ENCODE results near the gene SLC35B1. TPM values are rescaled to one million over a fixed set of nuclear protein-coding genes. Genes with fewer than 3 reads are reported as not detected.
"Not testable (repeated sequence)": the region's sequence is repeated elsewhere in the genome, so short reads cannot be mapped to it uniquely, and the experiment has no call there.

The SLC35B1 gene
- total RNA-seq, 2 donors from 2014 or later: 29.1 to 60.9 TPM

GRCh38 chr17:49677933-49678847, 29.6 kb downstream of the SLC35B1 start, which contains the start of gene SPOP:
TSS of gene SPOP (minus strand) at chr17:49678097. CDS start at chr17:49622810, 55,287 bp downstream.
- Mint-ChIP-seq H3K4me3 (peak within 1 kb of the TSS; percentile 86), H3K36me3 (ENCODE audit: low read depth) (peaks cover 51% of the 10 kb centered on the region), H3K4me1 (peaks cover 37% of the 10 kb centered on the region), H3K9me3 (peaks cover 4% of the 10 kb centered on the region), H3K27me3 (no peaks in the 10 kb centered on the region), H3K27ac (peak within 1 kb of the TSS; percentile 97)
- peak; percentile 96 for ATAC-seq (replicated peaks)

- H3K27me3 Mint-ChIP-seq: no peaks in the 10 kb centered on the region
- H3K36me3 Mint-ChIP-seq (ENCODE audit: low read depth): peaks cover 58% of the 10 kb centered on the region
- H3K27ac Mint-ChIP-seq: peak overlapping the region; percentile 97
- H3K4me1 Mint-ChIP-seq: peaks cover 37% of the 10 kb centered on the region
- H3K9me3 Mint-ChIP-seq: peaks cover 4% of the 10 kb centered on the region
- peak; percentile 68 for ATAC-seq (replicated peaks)
- H3K4me3 Mint-ChIP-seq: peak overlapping the region; percentile 86
Measured at GRCh38 chr17:49677134-49677932, 30.4 kb downstream of the SLC35B1 start.

GRCh38 chr17:49676276-49676868, 31.4 kb downstream of the SLC35B1 start:
- no peaks in the 10 kb centered on the region for H3K27me3 Mint-ChIP-seq
- H3K9me3 Mint-ChIP-seq: peaks cover 4% of the 10 kb centered on the region
- H3K36me3 Mint-ChIP-seq (ENCODE audit: low read depth): peaks cover 63% of the 10 kb centered on the region
- peak overlapping the region; percentile 97 for H3K27ac Mint-ChIP-seq
- peaks cover 42% of the 10 kb centered on the region for H3K4me1 Mint-ChIP-seq
- peak overlapping the region; percentile 86 for H3K4me3 Mint-ChIP-seq
- ATAC-seq (replicated peaks): peak; percentile 18

DNA sequence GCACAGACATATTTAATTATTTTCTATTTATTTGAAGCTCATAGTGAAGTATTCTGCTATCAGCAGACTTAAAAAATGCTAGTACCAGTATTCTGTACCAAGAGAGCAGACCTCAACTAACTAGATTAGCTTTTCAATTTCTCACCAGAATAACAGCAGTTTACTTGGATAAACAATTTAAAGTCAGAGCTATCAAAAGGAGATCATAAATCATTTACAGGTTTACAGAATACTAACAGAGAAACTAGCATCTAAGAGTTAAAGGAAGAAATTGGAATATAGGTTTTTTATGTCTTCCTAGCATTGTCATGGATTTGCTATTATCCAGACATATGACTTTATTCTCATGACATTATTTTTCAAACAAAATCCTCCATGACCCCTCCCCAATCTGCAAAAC, 33.3 kb downstream of the SLC35B1 start:
- no peak for ATAC-seq (replicated peaks)
- peak overlapping the region; percentile 97 for H3K27ac Mint-ChIP-seq
- H3K4me3 Mint-ChIP-seq: peak overlapping the region; percentile 86
- peaks cover 76% of the 10 kb centered on the region for H3K36me3 Mint-ChIP-seq (ENCODE audit: low read depth)
- H3K4me1 Mint-ChIP-seq: peaks cover 50% of the 10 kb centered on the region
- peaks cover 4% of the 10 kb centered on the region for H3K9me3 Mint-ChIP-seq
- H3K27me3 Mint-ChIP-seq: no peaks in the 10 kb centered on the region

GRCh38 chr17:49673679-49674078, 34.1 kb downstream of the SLC35B1 start:
- ATAC-seq (replicated peaks); H3K9me3 Mint-ChIP-seq; H3K27ac Mint-ChIP-seq; H3K27me3 Mint-ChIP-seq; H3K4me3 Mint-ChIP-seq: not testable (repeated sequence)
- Mint-ChIP-seq H3K4me1 (peaks cover 50% of the 10 kb centered on the region), H3K36me3 (ENCODE audit: low read depth) (peaks cover 76% of the 10 kb centered on the region)

DNA sequence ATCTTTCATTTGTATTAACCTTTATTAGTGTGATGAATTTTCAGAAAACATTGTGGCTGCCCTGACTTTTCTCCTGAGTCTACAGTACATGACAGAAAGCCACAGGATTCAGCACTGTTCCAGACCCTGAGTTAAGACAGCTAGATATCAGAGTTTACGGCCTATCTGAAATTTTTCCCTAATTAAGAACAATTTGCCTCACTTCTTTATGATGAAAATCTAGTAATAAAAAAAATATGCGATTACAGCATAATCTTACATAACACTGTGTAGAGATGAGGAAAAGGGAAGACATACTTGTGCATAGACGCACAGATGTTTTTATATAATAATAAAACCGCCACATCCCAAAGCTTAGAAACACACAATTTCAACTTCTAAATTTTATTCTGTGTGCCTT, 37.1 kb downstream of the SLC35B1 start:
- Mint-ChIP-seq H3K9me3 (no peaks in the 10 kb centered on the region), H3K36me3 (ENCODE audit: low read depth) (peaks cover 72% of the 10 kb centered on the region), H3K4me1 (peaks cover 25% of the 10 kb centered on the region), H3K27me3 (no peaks in the 10 kb centered on the region), H3K4me3 (no peak overlapping the region), H3K27ac (peak overlapping the region; percentile 69)
- no peak for ATAC-seq (replicated peaks)

DNA sequence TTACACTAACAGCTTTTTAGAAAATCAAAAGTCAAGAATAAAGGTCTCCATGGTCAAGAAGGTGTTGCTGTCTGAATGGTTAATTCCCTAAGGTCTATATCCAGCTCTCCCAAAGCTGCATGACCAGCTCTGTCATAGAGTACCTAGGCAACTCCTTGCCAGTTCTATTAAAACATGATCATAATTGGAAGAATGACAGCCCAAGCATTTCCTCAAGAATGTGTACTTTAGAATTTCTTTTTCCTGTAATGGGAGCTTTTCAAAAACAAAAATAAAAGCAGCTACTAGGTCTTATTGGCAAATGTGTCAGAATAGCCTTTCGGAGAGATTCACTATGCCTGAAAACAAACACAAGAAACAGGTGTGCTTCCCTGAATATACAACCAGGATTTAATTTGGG, 37.8 kb downstream of the SLC35B1 start:
- no peak overlapping the region for H3K4me3 Mint-ChIP-seq
- H3K9me3 Mint-ChIP-seq: no peaks in the 10 kb centered on the region

DNA sequence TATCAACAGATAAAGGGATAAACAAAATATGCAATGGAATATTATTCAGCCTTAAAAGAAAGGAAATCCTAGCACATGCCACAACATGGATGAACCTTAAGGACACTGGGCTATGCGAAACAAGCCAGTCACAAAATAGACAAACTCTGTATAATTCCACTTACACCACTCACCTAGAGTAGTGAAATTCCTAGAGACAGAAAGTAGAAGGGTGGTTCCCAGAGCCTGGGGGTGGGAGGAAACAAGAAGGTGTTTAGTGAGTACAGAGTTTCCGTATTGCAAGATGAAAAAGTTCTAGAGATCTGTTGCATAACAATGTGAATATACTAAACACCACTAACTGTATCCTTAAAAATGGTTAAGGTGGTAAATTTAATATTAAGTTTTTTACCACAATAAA, 39.9 kb downstream of the SLC35B1 start:
- H3K4me3 Mint-ChIP-seq: no peak overlapping the region
- no peak overlapping the region for H3K27ac Mint-ChIP-seq
- no peak for ATAC-seq (replicated peaks)
- H3K27me3 Mint-ChIP-seq: no peaks in the 10 kb centered on the region
- peaks cover 68% of the 10 kb centered on the region for H3K36me3 Mint-ChIP-seq (ENCODE audit: low read depth)
- peaks cover 18% of the 10 kb centered on the region for H3K4me1 Mint-ChIP-seq
- no peaks in the 10 kb centered on the region for H3K9me3 Mint-ChIP-seq

More for the DNA sequence above, 37.8 kb downstream of the SLC35B1 start:
- no peaks in the 10 kb centered on the region for H3K27me3 Mint-ChIP-seq
- H3K36me3 Mint-ChIP-seq (ENCODE audit: low read depth): peaks cover 70% of the 10 kb centered on the region
- peaks cover 21% of the 10 kb centered on the region for H3K4me1 Mint-ChIP-seq
- peak overlapping the region; percentile 69 for H3K27ac Mint-ChIP-seq
- ATAC-seq (replicated peaks): no peak

GRCh38 chr17:49664706-49665211, 43.0 kb downstream of the SLC35B1 start:
- Mint-ChIP-seq H3K4me1 (peaks cover 19% of the 10 kb centered on the region), H3K9me3 (no peaks in the 10 kb centered on the region), H3K4me3 (no peak overlapping the region), H3K36me3 (ENCODE audit: low read depth) (peaks cover 67% of the 10 kb centered on the region), H3K27me3 (no peaks in the 10 kb centered on the region), H3K27ac (peak overlapping the region; percentile 3)
- ATAC-seq (replicated peaks): no peak

- Mint-ChIP-seq H3K36me3 (ENCODE audit: low read depth) (peaks cover 69% of the 10 kb centered on the region), H3K27ac (peak overlapping the region; percentile 67), H3K4me1 (peaks cover 37% of the 10 kb centered on the region), H3K4me3 (peak overlapping the region; percentile 44), H3K27me3 (no peaks in the 10 kb centered on the region), H3K9me3 (no peaks in the 10 kb centered on the region)
- ATAC-seq (replicated peaks): peak; percentile 48
Measured at GRCh38 chr17:49659661-49660382, 47.9 kb downstream of the SLC35B1 start.

GRCh38 chr17:49656247-49656646, 51.5 kb downstream of the SLC35B1 start:
- no peak overlapping the region for H3K27ac Mint-ChIP-seq
- no peaks in the 10 kb centered on the region for H3K9me3 Mint-ChIP-seq
- no peaks in the 10 kb centered on the region for H3K27me3 Mint-ChIP-seq
- H3K4me1 Mint-ChIP-seq: peaks cover 30% of the 10 kb centered on the region
- H3K4me3 Mint-ChIP-seq: no peak overlapping the region
- no peak for ATAC-seq (replicated peaks)
- H3K36me3 Mint-ChIP-seq (ENCODE audit: low read depth): peaks cover 43% of the 10 kb centered on the region

Measured in activated T-helper 17 cell treated with anti-CD3 and anti-CD28 coated beads, Interleukin-2, amount 50 U/mL, for 72 hours (primary cell).